ENCODE measurements around the gene TIGD4.

- TF ChIP-seq, protein P1, sequence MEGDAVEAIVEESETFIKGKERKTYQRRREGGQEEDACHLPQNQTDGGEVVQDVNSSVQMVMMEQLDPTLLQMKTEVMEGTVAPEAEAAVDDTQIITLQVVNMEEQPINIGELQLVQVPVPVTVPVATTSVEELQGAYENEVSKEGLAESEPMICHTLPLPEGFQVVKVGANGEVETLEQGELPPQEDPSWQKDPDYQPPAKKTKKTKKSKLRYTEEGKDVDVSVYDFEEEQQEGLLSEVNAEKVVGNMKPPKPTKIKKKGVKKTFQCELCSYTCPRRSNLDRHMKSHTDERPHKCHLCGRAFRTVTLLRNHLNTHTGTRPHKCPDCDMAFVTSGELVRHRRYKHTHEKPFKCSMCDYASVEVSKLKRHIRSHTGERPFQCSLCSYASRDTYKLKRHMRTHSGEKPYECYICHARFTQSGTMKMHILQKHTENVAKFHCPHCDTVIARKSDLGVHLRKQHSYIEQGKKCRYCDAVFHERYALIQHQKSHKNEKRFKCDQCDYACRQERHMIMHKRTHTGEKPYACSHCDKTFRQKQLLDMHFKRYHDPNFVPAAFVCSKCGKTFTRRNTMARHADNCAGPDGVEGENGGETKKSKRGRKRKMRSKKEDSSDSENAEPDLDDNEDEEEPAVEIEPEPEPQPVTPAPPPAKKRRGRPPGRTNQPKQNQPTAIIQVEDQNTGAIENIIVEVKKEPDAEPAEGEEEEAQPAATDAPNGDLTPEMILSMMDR (IDR thresholded peaks at IDR 0.05), result no peak
- TF ChIP-seq POLR2A (IDR thresholded peaks at IDR 0.05; ENCODE audit: low read length), result no peak
- no peak for TF ChIP-seq ZC3H11A (IDR thresholded peaks at IDR 0.05)
- no peak for TF ChIP-seq JUN (IDR thresholded peaks at IDR 0.05)
- no peak for TF ChIP-seq RFX5 (IDR thresholded peaks at IDR 0.05)
- no peak for TF ChIP-seq CBX2 (IDR thresholded peaks at IDR 0.05; ENCODE audit: borderline replicate concordance, low read depth)
- no peak for TF ChIP-seq CHD2 (IDR thresholded peaks at IDR 0.05; ENCODE audit: low read length, partially characterized antibody)
Measured at GRCh38 chr4:152805071-152805650, 25.6 kb upstream of the TIGD4 start.
